Right lobe of liver (tissue), 4 donors: ENCODE data around the gene ADPGK.
"Not testable (repeated sequence)": the region's sequence is repeated elsewhere in the genome, so short reads cannot be mapped to it uniquely, and the experiment has no call there.

Experiments used
- POLR2A ChIP-seq: fragments of 450-650 bp; IDR thresholded peaks from one replicate; pipeline ENCODE4 v1.6.1; 2017; ENCODE audit warnings: antibody characterized with exemption, mild to moderate bottlenecking
- TF ChIP-seq, protein P1 (sequence below), 4 donors: fragments of 200-600 bp in 3 of 4; fragments of 450-650 bp in 1 of 4; IDR thresholded peaks; one replicate each; pipeline versions ENCODE4 v1.5.1 to v1.8.0; 2016 to 2022; ENCODE audit warnings: antibody characterized with exemption in 4 of 4, mild to moderate bottlenecking in 2 of 4
- donor health status: DM: no; HTN: no; CAD: no.
- donor health status: DM: no; HTN: no; CAD: no.
- donor health status: DM: no; HTN: yes; CAD: no.

DNA sequence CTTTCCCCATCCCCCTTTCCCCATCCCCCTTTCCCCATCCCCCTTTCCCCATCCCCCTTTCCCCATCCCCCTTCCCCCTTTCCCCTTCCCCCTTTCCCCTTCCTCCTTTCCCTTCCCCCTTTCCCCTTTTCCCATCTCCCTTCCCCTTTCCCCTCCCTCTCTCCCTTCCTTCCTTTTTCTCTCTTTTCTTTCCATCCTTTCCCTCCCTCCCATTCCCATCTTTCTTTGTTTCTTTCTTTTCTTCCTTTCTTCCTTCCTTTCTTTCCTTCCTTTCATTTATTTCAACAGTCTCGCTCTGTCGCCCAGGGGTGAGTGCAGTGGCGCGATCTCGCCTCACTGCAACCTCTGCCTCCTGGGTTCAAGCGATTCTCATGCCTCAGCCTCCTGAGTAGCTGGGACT lies 57.7 kb downstream of the ADPGK start:
- TF ChIP-seq, protein P1, sequence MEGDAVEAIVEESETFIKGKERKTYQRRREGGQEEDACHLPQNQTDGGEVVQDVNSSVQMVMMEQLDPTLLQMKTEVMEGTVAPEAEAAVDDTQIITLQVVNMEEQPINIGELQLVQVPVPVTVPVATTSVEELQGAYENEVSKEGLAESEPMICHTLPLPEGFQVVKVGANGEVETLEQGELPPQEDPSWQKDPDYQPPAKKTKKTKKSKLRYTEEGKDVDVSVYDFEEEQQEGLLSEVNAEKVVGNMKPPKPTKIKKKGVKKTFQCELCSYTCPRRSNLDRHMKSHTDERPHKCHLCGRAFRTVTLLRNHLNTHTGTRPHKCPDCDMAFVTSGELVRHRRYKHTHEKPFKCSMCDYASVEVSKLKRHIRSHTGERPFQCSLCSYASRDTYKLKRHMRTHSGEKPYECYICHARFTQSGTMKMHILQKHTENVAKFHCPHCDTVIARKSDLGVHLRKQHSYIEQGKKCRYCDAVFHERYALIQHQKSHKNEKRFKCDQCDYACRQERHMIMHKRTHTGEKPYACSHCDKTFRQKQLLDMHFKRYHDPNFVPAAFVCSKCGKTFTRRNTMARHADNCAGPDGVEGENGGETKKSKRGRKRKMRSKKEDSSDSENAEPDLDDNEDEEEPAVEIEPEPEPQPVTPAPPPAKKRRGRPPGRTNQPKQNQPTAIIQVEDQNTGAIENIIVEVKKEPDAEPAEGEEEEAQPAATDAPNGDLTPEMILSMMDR (IDR thresholded peaks at IDR 0.05), result not testable (repeated sequence)
- TF ChIP-seq POLR2A, result not testable (repeated sequence)
